Mesenchymal stem cell (in vitro differentiated cells and primary cell): Measurements from ENCODE around the gene CNTRL.

Source experiments
- DNase-seq: peaks from one replicate; pipeline ENCODE4 v3.0.0-alpha.2; 2013
- H2AFZ ChIP-seq: one replicate; pipeline ENCODE4 v1.6.1; 2013; ENCODE audit warnings: low read depth, mild to moderate bottlenecking, control low read depth, inconsistent platforms, low read length, moderate library complexity
- H2AK5ac ChIP-seq: 2 replicates; pipeline ENCODE4 v1.6.1; 2013; ENCODE audit warnings: low read length, moderate library complexity, mild to moderate bottlenecking, inconsistent platforms; ENCODE audit not compliant: severe bottlenecking
- H2BK120ac ChIP-seq: one replicate; pipeline ENCODE4 v1.6.1; 2013; ENCODE audit warnings: low read depth, mild to moderate bottlenecking, inconsistent platforms, low read length, moderate library complexity
- H2BK12ac ChIP-seq, 2 experiments: one replicate each; pipeline ENCODE4 v1.6.1; 2013; ENCODE audit warnings: inconsistent platforms in 2 of 2, low read length in 2 of 2, mild to moderate bottlenecking in 2 of 2, moderate library complexity in 2 of 2, control low read depth in 1 of 2
- H2BK15ac ChIP-seq: one replicate; pipeline ENCODE4 v1.6.1; 2013; ENCODE audit warnings: mild to moderate bottlenecking, low read depth, inconsistent platforms; ENCODE audit not compliant: poor library complexity, severe bottlenecking
- H2BK5ac ChIP-seq: 2 replicates; pipeline ENCODE4 v1.6.1; 2013; ENCODE audit warnings: low read depth, mild to moderate bottlenecking, low read length, control low read depth, inconsistent platforms; ENCODE audit not compliant: poor library complexity, severe bottlenecking
- H3K14ac ChIP-seq, 2 experiments: one replicate each; pipeline ENCODE4 v1.6.1; 2013; ENCODE audit warnings: inconsistent platforms in 2 of 2, low read length in 2 of 2, control low read depth in 1 of 2, mild to moderate bottlenecking in 1 of 2, moderate library complexity in 1 of 2
- H3K18ac ChIP-seq, 2 experiments: one replicate each; pipeline ENCODE4 v1.6.1; 2013; ENCODE audit warnings: inconsistent platforms in 2 of 2, low read length in 2 of 2, control low read depth in 1 of 2, low read depth in 1 of 2, mild to moderate bottlenecking in 1 of 2
- H3K23ac ChIP-seq, 2 experiments: one replicate each; pipeline ENCODE4 v1.6.1; 2013; ENCODE audit warnings: inconsistent platforms in 2 of 2, low read length in 2 of 2, mild to moderate bottlenecking in 2 of 2, moderate library complexity in 2 of 2, control low read depth in 1 of 2
- H3K27ac ChIP-seq: 2 replicates; pipeline ENCODE4 v1.5.1; 2013; ENCODE audit warnings: mild to moderate bottlenecking, moderate library complexity, low read length, control low read depth, inconsistent platforms; ENCODE audit not compliant: poor library complexity, severe bottlenecking
- H3K27me3 ChIP-seq, 2 experiments: 2 replicates each; pipeline versions ENCODE4 v1.6.1 to v1.7.0; 2013; ENCODE audit warnings: low read length in 2 of 2, mild to moderate bottlenecking in 2 of 2, moderate library complexity in 2 of 2, control low read depth in 1 of 2, inconsistent platforms in 1 of 2; ENCODE audit not compliant: control insufficient read depth in 1 of 2, insufficient read depth in 1 of 2
- H3K36me3 ChIP-seq, 2 experiments: 2 replicates each; pipeline versions ENCODE4 v1.6.1 to v1.7.0; 2013; ENCODE audit warnings: low read length in 2 of 2, control low read depth in 1 of 2, inconsistent platforms in 1 of 2, low read depth in 1 of 2, mild to moderate bottlenecking in 1 of 2; ENCODE audit not compliant: insufficient read depth in 2 of 2, control insufficient read depth in 1 of 2
- H3K4ac ChIP-seq, 2 experiments: one replicate each; pipeline ENCODE4 v1.6.1; 2013; ENCODE audit warnings: inconsistent platforms in 2 of 2, low read length in 2 of 2, mild to moderate bottlenecking in 2 of 2, moderate library complexity in 2 of 2, control low read depth in 1 of 2, low read depth in 1 of 2
- H3K4me1 ChIP-seq: 2 replicates; pipeline ENCODE4 v1.6.1; 2013; ENCODE audit warnings: low read depth, low read length, control low read depth; ENCODE audit not compliant: control insufficient read depth, insufficient read depth
- H3K4me2 ChIP-seq: 2 replicates; pipeline ENCODE4 v1.6.1; 2013; ENCODE audit warnings: low read length, mild to moderate bottlenecking, inconsistent platforms; ENCODE audit not compliant: poor library complexity, severe bottlenecking
- H3K4me3 ChIP-seq, 2 experiments: 2 replicates each; pipeline versions ENCODE4 v1.5.1 to v1.7.0; 2013; ENCODE audit warnings: low read length in 2 of 2, mild to moderate bottlenecking in 2 of 2, control low read depth in 1 of 2, low read depth in 1 of 2; ENCODE audit not compliant: insufficient read depth in 1 of 2
- H3K79me1 ChIP-seq: replicated peaks from 2 replicates; pipeline ENCODE4 v1.6.1; 2013; ENCODE audit warnings: mild to moderate bottlenecking, control low read depth, low read length, inconsistent platforms; ENCODE audit not compliant: poor library complexity, severe bottlenecking
- H3K9ac ChIP-seq: 2 replicates; pipeline ENCODE4 v1.7.0; 2013; ENCODE audit warnings: mild to moderate bottlenecking, low read length, moderate library complexity
- H3K9me3 ChIP-seq: 2 replicates; pipeline ENCODE4 v1.7.0; 2013; ENCODE audit warnings: mild to moderate bottlenecking, low read length; ENCODE audit not compliant: control insufficient read depth
- H4K8ac ChIP-seq: one replicate; pipeline ENCODE4 v1.6.1; 2013; ENCODE audit warnings: inconsistent platforms, mild to moderate bottlenecking, low read length, moderate library complexity
- H4K91ac ChIP-seq: one replicate; pipeline ENCODE4 v1.6.1; 2013; ENCODE audit warnings: mild to moderate bottlenecking, low read length, inconsistent platforms
- WGBS: methylation state at CpG from one replicate; pipeline ENCODE4 v1.1.7; 2013; ENCODE audit warnings: mixed read lengths; 5-methylcytosine and 5-hydroxymethylcytosine counted together

The CNTRL gene

DNA sequence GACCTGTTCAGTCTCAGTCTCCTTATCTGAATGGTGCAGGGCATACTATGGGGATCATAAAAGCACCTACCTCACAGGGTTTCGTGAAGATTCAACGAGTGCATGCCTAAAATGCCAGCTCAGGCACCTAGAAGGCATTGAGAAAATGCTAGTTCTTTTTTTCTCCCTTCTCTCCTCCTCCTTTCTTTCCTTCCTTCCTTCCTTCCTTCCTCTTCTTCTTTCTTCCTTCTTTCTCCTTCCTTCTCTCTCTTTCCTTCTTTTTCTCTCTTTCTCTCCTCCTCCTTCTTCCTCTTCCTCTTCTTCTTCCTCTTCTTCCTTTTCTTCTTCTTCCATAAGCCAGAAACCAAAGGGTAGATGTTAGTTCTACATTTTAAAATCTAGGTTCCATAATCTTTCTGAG is 139.2 kb downstream of the CNTRL start:
- Histone ChIP-seq H3K4ac (no peak overlapping the region), H4K91ac (no peak overlapping the region), H3K18ac (no peak overlapping the region), H3K27me3 (no peaks in the 10 kb centered on the region), H3K14ac (no peak overlapping the region), H3K36me3 (peaks cover 0 to 10% of the 10 kb centered on the region in 2 experiments), H4K8ac (no peak overlapping the region), H3K79me1 (no peaks in the 10 kb centered on the region), H2BK15ac (no peak overlapping the region), H3K23ac (no peak overlapping the region), H3K4me2 (no peak overlapping the region), H2AK5ac (no peak overlapping the region), H3K9me3 (no peaks in the 10 kb centered on the region), H3K4me1 (no peaks in the 10 kb centered on the region), H2BK5ac (no peak overlapping the region), H3K4me3 (no peak overlapping the region), H2BK12ac (no peak overlapping the region), H3K9ac (no peak overlapping the region), H2AFZ (no peak overlapping the region), H3K27ac (no peak overlapping the region), H2BK120ac (no peak overlapping the region)
- WGBS = 62% methylated on average over 2 of the region's 2 CpGs
- no peak for DNase-seq

DNA sequence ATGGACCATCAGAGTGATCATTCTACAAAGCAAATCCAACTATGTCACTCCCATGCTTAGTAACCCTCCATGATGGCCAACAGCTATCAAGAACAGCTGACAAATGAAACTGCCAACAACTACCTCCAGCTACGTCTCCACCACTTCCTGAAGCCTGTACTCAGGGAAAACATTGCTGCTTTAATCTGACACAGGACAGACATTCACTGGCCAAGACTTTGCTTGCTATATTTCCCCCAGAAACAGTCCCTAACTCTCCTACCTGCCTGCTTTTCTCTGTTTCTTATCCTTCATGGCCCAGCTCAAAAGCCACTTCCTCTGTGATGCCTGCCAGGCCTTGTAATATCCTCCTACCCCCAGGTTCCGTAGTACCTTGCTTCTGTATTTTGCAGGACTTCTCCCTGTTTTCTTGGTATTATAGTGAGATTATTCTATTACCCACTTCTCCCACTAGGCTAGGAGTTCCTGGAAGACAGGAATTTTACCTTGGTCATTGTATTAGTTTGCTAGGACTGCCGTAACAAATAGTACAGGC is 141.6 kb downstream of the CNTRL start:
- Histone ChIP-seq H3K18ac (no peak overlapping the region), H4K91ac (no peak overlapping the region), H2AK5ac (no peak overlapping the region), H2BK120ac (no peak overlapping the region), H3K79me1 (no peaks in the 10 kb centered on the region), H3K23ac (no peak overlapping the region), H3K27ac (no peak overlapping the region), H3K4me2 (no peak overlapping the region), H2BK12ac (no peak overlapping the region), H2BK5ac (no peak overlapping the region), H3K4ac (no peak overlapping the region), H3K14ac (no peak overlapping the region), H3K4me3 (no peak overlapping the region), H2BK15ac (no peak overlapping the region), H4K8ac (no peak overlapping the region), H3K4me1 (no peaks in the 10 kb centered on the region), H2AFZ (no peak overlapping the region), H3K36me3 (peaks cover 0 to 6% of the 10 kb centered on the region in 2 experiments), H3K9ac (no peak overlapping the region), H3K9me3 (no peaks in the 10 kb centered on the region), H3K27me3 (no peaks in the 10 kb centered on the region)
- 91% methylated on average over 2 of the region's 3 CpGs for WGBS
- DNase-seq = no peak

DNA sequence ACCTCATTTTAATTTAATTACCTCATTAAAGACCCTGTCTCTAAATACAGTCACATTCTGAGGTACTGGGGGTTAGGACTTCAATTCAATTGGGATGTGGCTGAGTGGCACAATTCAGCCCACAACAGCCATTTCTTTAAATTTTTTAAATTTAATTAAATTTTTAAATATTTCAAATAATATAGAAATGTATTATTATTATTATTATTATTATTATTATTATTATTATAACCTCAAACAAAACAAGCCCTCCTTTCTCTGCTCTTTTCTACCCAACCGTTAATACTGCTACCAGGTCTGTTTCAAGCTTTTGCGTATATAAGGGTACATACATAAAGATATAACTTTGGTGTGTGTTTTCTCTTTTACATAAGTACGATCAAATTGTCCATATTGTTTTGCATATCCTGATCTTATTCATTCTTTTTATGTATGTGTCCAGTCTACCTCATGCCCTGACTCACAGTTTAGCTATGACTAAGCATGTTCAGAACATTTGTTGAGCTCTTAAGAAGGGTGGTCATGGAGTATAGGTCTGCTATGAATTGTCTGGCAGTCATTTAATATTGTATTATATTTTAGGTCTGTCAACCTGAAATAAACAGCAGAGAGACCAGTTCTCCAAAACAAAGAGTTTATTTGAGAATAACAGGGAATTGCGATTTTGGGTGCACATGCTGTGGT is 143.0 kb downstream of the CNTRL start:
- H2BK120ac ChIP-seq = no peak overlapping the region
- no peaks in the 10 kb centered on the region for H3K79me1 ChIP-seq
- peaks cover 0 to 6% of the 10 kb centered on the region in 2 experiments for H3K36me3 ChIP-seq
- H3K14ac ChIP-seq = no peak overlapping the region
- no peak for DNase-seq
- H3K18ac ChIP-seq = no peak overlapping the region
- H3K4me3 ChIP-seq = no peak overlapping the region
- H3K4me1 ChIP-seq = peaks cover under 1% of the 10 kb centered on the region
- no peak overlapping the region for H4K8ac ChIP-seq
- no peaks in the 10 kb centered on the region for H3K27me3 ChIP-seq
- H3K23ac ChIP-seq = no peak overlapping the region
- no peak overlapping the region for H3K27ac ChIP-seq
- no peak overlapping the region for H4K91ac ChIP-seq
- no peak overlapping the region for H2BK5ac ChIP-seq
- H2AK5ac ChIP-seq = no peak overlapping the region
- no peak overlapping the region for H2AFZ ChIP-seq
- no peaks in the 10 kb centered on the region for H3K9me3 ChIP-seq
- WGBS = 96% methylated on average over 1 of the region's 4 CpGs
- H3K4ac ChIP-seq = no peak overlapping the region
- H3K9ac ChIP-seq = no peak overlapping the region
- no peak overlapping the region for H2BK15ac ChIP-seq
- no peak overlapping the region for H2BK12ac ChIP-seq
- H3K4me2 ChIP-seq = no peak overlapping the region

DNA sequence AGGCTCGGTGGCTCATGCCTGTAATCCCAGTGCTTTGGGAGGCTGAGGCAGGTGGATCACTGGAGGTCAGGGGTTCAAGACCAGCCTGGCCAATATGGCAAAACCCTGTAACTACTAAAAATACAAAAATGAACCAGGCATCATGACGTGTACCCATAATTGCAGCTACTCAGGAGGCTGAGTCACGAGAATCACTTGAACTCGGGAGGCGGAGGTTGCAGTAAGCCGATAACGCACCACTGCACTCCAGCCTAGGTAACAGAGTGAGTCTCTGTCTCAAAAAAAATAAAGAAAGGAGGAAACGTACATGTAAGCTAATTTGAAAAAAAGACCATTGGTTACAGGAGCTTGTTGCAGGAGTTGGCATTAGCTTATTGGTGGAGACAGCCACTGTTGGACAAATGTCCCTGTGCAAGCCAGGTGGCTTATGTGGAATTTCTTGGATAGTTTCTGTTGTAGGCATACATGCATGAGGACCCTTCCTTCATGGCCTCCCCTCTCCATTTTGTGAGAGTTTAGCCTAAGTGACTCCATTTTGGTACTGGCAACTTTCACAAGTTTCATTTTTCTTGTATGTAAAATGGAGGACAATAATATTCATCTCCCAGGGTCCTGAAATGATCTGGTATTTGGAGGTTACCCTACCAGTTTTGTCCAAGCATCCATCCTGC is 143.7 kb downstream of the CNTRL start:
- Histone ChIP-seq H3K23ac (no peak overlapping the region), H3K4ac (no peak overlapping the region), H3K79me1 (no peaks in the 10 kb centered on the region), H3K9me3 (no peaks in the 10 kb centered on the region), H3K14ac (no peak overlapping the region), H2BK15ac (no peak overlapping the region), H2BK120ac (no peak overlapping the region), H3K27ac (no peak overlapping the region), H2AFZ (no peak overlapping the region), H3K36me3 (peaks cover 0 to 6% of the 10 kb centered on the region in 2 experiments), H3K4me2 (no peak overlapping the region), H3K4me1 (peaks cover 1% of the 10 kb centered on the region), H4K91ac (no peak overlapping the region), H2AK5ac (no peak overlapping the region), H3K18ac (no peak overlapping the region), H3K9ac (no peak overlapping the region), H4K8ac (no peak overlapping the region), H3K27me3 (no peaks in the 10 kb centered on the region), H2BK5ac (no peak overlapping the region), H2BK12ac (no peak overlapping the region), H3K4me3 (no peak overlapping the region)
- DNase-seq = no peak
- WGBS = 90% methylated on average over 8 of the region's 8 CpGs
